Loucy (cell line): Measurements from ENCODE around the gene ZBTB21.

Experiments
- CTCF ChIP-seq: fragments of 200-600 bp; sonication (generic); conservative IDR thresholded peaks from 2 replicates; pipeline ENCODE4 v1.5.1; 2014; ENCODE audit warnings: mild to moderate bottlenecking, antibody characterized with exemption, low read length
- EZH2phosphoT487 ChIP-seq: fragments of 200-600 bp; IDR thresholded peaks from 2 replicates; pipeline ENCODE4 v1.6.1; 2018; ENCODE audit warnings: antibody characterized with exemption, mild to moderate bottlenecking, moderate library complexity, borderline replicate concordance

- no peak for TF ChIP-seq CTCF
- TF ChIP-seq EZH2phosphoT487, result no peak
Measured at GRCh38 chr21:42044871-42045495, 34.8 kb upstream of the ZBTB21 start.
